GM12864 (cell line): Measurements from ENCODE around the gene CFAP90.

Source experiments
- DNase-seq: peaks from one replicate; pipeline ENCODE4 v3.0.0-alpha.2; 2011; ENCODE audit warnings: low read depth
- H3K4me3 ChIP-seq: 2 replicates; pipeline ENCODE4 v1.5.1; 2011; ENCODE audit warnings: mild to moderate bottlenecking, low read depth, low read length, control low read depth
- CTCF ChIP-seq: IDR thresholded peaks from 2 replicates; pipeline ENCODE4 v1.5.1; 2011; ENCODE audit warnings: low read depth, mild to moderate bottlenecking, moderate library complexity, low read length, control low read depth, inconsistent platforms; ENCODE audit errors: missing control alignments

The CFAP90 gene

GRCh38 chr5:7828269-7828668, 22.7 kb downstream of the CFAP90 start:
- no peak overlapping the region for H3K4me3 ChIP-seq
- no peak for DNase-seq
- no peak for TF ChIP-seq CTCF

GRCh38 chr5:7827610-7828009, 23.3 kb downstream of the CFAP90 start:
- DNase-seq = no peak
- no peak overlapping the region for H3K4me3 ChIP-seq
- no peak for TF ChIP-seq CTCF

GRCh38 chr5:7825630-7826029, 25.3 kb downstream of the CFAP90 start:
- no peak overlapping the region for H3K4me3 ChIP-seq
- DNase-seq = no peak
- no peak for TF ChIP-seq CTCF

DNA sequence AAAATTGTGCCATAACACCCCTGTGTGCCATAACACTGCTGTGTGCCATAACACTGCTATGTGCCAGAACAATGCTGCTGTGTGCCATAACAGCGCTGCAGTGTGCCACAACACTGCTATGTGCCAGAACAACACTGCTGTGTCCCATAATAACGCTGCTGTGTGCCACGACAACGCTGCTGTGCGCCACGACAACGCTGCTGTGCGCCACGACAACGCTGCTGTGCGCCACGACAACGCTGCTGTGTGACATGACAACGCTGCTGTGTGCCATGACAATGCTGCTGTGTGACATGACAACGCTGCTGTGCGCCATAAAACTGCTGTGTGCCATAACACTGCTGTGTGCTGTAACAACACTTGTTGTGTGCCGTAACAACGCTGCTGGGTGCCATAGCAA, 25.9 kb downstream of the CFAP90 start:
- DNase-seq = no peak
- H3K4me3 ChIP-seq = no peak overlapping the region
- TF ChIP-seq CTCF = no peak

DNA sequence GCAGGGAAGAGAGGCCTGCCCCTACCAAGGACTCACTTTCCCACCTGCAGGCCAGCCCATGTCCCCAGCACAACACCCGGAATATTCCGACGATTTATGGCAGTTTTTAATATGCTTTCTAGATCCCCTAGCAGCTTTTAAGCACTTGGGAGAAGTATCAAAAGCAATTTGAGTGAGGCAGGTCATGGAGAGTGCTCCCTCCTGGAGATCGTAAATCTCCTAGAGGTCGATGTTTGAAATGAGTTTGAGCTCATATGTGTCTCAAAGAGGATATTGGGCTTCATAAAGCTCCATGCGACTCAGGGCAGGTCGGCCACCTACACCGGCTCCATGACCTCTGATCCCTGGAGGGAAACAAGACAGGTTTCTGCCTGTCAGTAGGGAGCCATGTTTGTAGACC, 27.3 kb downstream of the CFAP90 start:
- TF ChIP-seq CTCF = no peak
- DNase-seq = no peak

GRCh38 chr5:7822449-7822848, 28.5 kb downstream of the CFAP90 start:
- TF ChIP-seq CTCF = no peak
- H3K4me3 ChIP-seq = no peak overlapping the region
- no peak for DNase-seq

More for the DNA sequence above, 27.3 kb downstream of the CFAP90 start:
- H3K4me3 ChIP-seq = no peak overlapping the region

DNA sequence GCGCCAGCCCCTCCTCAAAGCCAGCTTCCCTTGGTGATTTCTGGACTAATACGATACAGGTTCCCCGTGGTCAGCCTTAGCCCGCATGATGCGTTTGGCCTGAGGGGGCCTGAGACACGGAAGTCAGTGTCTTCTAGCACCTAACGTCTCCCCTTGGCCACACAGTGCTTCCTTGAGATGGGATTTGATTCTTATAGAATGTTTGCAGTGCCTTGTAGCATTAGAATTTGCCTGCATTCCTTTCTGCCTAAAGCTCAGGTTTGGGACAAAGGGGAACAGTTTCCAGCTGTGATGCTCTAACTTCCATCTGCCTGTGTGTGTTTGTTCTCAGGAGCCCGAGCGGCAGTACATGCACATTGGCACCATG, 34.4 kb downstream of the CFAP90 start:
- no peak for TF ChIP-seq CTCF
- no peak overlapping the region for H3K4me3 ChIP-seq
- no peak for DNase-seq
